M059J (cell line): ENCODE measurements around the gene PIAS4. TPM values are rescaled to one million over a fixed set of nuclear protein-coding genes. Genes with fewer than 3 reads are reported as not detected.

Source experiments
- DNase-seq: peaks from one replicate; pipeline ENCODE4 v3.0.0-alpha.2; 2012; ENCODE audit warnings: low read depth
- total RNA-seq: library from RNA; depleted of rRNA; stranded (reverse); fragments of >200 nt; shearing (Covaris generic); gene quantifications from 2 replicates; pipeline ENCODE4 v1.2.3, GENCODE V29; 2014

The PIAS4 gene
- total RNA-seq, 1 experiment from 2014 or later = 19.5 TPM

GRCh38 chr19:4059891-4060620 is 52.5 kb downstream of the PIAS4 start:
- no peak for DNase-seq

GRCh38 chr19:4060621-4061177 is 53.2 kb downstream of the PIAS4 start:
- no peak for DNase-seq

GRCh38 chr19:4061178-4061682 is 53.7 kb downstream of the PIAS4 start:
- no peak for DNase-seq

GRCh38 chr19:4061683-4062418 is 54.3 kb downstream of the PIAS4 start:
- DNase-seq = no peak

DNA sequence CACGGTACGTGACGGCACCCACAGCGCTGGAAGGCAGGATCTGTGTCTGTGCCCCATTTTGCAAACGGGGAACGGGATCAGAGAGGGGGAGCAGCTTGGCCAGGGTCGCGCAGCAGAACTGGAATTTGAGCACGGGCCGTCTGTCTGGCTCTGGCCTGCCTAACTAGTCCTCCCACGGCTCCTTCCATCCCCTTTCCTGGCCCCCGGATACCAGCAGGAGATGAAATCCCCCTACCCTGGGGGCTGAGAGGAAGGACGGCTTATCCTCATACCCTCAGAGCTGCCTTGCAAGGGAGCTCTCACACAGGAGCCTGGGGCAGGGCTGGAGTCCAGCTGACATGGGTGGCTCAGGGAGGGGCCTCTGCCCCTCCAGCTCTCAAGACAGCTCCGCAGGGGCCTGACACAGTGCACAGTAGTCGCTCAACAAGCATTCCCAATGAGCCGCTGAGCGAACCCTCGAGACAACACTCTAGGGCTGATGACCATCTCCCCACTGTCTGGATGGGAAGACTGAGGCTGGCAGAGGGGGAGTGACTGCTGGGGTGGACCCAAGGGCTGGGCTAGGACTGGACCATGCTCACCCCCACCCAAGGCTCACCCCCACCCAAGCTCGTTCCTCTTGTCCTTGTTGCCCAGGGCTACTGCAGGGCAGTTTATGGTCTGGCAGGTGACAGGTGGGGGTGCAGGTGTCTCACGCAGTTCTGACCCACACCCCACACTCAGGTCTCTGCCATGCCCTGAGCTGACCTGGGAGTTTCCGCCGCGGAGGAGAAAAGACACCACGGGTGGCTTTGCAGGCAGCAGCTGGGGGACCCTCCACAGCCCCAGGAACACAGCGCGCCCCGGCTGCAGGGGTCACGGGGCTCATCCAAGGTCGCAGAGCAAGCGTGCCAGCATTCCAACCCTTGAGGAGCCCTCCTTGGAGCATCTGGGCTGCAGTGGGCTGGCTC is 55.2 kb downstream of the PIAS4 start:
- DNase-seq = no peak

- no peak for DNase-seq
Observed at GRCh38 chr19:4063369-4064148, 56.0 kb downstream of the PIAS4 start.

GRCh38 chr19:4064149-4064495 is 56.6 kb downstream of the PIAS4 start:
- no peak for DNase-seq

DNA sequence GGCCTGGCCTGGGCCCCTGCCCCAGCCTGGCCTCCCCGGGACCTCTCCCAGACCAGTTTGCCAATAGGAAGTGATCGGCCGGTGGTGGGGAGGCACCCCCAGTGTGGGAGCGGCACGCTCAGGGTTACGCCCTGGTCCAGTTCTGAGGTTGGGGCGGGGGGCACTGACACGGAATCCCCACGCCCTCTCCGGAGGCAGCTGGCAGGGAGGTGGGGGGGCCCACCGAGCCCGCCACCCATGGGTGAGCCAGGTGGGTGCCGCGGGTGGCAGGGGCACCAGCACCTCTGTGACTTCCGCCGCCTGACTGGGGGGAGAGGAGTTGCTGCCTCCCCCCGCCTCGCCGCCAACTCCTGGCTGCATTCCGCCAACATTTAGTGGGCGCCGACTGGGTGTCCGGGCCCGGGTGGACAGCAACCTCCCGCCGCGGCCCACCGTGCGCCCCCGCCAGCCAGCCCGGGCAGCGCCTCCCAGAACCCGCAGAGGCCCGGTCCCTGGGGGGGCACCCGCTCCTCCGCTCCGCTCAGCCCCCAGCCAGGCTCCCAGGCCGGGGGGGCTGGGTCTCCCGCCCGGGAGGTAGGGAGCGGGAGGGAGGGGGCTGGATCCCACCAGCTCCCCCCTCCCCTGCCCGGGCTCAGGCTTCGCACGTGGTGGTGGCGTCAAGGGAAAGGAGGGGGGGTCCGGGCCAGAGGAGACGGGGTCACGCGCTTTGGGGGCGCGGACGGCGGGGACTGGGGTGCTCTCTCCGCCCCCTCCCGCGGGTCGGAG is 57.1 kb downstream of the PIAS4 start:
- DNase-seq = no peak

DNA sequence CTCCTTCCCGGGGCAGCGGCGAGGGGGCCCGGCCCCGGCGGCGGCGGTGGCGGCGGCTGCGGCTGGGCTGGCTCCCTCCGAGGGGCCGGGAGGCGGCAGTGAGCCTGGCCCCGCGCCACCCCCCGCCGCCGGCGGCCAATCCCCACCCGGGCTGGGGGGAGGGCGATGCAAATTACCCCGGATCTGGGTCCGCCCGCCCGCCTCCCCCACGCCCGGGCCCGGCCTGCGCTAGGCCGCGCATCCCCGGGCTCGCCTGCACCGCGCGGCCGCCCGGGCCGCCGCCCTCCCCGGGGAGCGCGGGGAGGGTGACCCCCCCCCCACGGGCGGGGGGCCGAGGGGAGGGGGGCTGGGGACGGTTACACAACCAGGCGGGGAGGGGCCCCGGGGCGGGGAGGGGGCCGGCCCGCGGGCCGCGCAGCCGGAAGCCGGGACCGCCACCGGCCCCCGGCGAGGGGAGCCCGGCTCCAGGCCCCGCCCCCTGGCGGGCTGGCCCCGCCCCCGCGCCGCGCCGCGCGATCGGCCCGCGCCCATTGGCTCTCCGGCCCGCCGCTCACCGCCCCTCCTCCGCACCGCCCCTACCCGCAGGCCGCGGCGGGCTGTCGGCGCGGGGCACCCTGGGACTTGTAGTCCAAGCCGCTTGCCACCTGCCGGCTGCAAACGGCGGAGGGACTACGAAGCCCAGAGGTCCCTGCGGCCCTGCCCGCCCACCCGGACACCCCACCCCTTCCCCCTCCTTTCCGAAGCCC is 58.1 kb downstream of the PIAS4 start:
- DNase-seq = peak; percentile 92

- no peak for DNase-seq
Observed at GRCh38 chr19:4066176-4066606, 58.7 kb downstream of the PIAS4 start.

DNA sequence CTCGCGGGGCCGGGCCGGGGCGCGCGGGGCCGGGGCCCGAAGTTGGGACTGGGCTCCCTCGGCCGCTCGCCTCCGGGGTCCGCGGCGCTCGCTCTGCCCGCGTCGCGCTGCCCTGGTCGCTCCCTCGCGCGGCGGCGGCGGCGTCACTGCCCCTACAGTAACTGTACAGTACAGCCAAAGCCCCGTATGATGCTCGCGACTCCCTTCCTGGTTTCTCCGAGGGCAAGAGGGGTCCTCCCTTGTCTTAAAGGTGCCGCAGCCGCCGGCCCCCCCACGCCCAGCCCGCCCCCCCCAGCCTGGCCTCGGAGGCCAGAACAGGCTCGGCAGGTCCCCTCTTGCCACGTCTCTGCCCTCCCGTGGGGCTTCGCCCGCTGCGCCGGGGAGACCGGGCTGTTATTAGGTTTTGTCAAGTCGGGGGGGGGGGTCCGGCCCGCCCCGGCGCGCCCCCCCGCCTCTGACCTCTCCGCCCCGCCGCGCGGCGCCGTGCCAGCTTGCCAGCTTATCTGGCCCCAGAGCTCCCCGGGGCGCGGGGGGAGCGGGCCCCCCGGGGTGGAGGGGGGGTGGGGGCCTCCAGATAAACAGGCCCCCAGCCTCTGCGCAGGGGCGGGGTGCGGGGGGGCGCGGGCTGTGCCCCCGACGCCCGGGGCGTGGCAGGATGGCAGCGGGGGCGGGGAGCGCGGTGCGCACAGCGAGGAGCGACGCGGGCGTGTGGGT is 59.3 kb downstream of the PIAS4 start, which contains the start of gene ZBTB7A:
ZBTB7A (minus strand) TSS at position 218 of the 714 bp plus-strand sequence. CDS start 11,667 bp downstream, outside the sequence.
- peak; percentile 77 for DNase-seq

DNA sequence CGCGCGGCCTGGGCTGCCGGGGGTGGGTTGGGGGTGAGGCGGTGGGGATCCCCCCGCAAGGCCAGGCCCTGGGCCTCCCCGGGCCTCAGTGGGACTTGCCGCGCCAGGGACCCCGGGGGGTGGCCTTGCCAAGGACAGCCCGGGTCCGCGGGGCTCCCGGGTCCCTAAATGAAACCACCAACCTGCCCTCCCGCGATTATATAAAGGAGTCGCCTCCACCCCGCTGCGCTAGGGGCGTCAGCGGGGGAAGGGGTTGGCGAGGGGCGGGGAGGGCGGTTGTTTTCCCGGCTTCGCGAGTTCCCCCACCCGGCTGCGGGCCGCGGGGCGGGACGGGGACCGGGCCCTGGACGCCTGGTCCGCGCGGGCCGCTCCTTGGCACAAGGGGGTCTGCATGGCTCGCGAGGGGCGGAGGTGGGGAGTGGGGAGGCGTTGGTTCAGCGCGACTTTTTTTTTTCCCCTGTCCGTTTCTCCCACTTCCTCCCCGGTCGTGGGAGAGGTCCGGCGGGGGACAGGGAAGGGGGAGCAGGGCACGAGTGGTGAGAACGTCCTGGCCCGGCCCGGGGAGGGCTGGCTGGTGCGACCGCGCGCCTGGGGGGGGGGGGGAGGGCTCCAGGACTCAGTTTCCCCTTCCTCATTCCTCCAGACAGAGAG is 60.0 kb downstream of the PIAS4 start:
- no peak for DNase-seq

- DNase-seq = no peak
Observed at GRCh38 chr19:4068047-4068966, 60.8 kb downstream of the PIAS4 start.

DNA sequence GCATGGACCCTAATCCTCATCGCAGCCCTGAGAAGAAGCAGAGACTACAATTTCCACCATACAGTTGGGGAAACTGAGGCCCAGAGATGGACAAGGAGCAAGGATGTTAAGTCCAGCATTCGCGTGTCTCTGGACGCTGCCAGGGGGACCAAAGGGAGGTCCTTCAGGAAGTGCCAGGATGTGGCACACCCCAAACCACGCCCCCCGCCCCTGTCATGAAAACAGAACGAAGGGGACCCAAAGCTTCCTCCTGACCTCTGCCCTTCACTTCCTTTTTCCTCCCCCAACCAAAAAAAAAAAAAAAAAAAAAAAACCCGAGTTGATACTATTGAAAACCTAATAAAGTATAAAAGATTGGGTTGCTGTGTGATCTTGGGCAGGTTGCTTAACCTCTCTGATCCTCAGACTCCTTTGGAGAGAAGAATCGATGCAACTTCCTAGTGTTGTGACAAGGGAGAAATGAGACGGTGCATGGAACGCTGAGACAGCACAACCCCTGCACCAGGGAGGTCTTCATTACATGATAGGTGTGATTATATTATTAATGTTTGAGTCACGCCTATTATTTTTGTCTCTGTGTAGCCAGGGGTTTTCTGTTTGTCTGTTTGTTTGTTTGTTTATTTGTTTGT is 61.9 kb downstream of the PIAS4 start:
- no peak for DNase-seq

- no peak for DNase-seq
Observed at GRCh38 chr19:4071610-4072009, 64.1 kb downstream of the PIAS4 start.

DNA sequence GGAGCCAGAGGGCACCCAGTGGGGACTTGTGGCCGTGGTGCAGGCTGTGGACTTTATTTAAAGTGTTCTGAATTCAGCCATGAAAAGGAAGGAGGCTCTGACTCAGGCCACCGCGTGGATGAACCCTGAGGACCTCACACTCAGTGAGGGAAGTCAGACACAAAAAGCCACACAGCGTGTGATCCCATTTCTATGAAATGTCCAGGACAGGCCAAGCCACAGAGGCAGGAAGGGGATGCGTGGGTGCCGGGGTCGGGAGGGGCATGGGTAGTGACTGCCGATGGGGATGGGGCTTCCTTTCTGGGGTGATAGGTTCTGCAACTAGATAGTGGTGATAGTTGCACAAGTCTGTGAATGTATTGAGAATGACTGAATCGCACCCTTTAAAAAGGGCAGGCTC is 67.8 kb downstream of the PIAS4 start:
- DNase-seq = no peak

DNA sequence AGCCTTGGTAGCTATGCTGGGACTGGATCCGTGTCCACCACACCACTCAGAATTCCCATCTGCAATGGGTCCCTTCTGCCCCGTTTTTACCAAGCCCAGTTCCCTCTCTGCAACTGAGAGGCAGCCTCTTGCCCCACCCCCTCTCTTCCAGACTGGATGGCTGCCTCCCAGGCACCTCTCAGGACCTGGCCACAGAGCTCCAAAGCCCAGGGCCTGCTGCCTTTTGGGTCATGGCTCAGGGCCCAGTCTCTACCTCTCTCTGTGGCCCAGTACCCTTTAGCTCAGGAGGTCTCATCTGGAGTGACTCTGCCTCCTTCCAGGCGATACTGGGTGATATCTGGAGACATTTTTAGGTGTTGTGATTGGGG is 69.5 kb downstream of the PIAS4 start:
- no peak for DNase-seq
